Large intestine (tissue), 3 donors: ENCODE measurements around the gene RASSF1. TPM values are rescaled to one million over a fixed set of nuclear protein-coding genes. Genes with fewer than 3 reads are reported as not detected.

Experiments
- DNase-seq, 2 donors: peaks; one replicate each; pipeline versions ENCODE4 v3.0.0 to v3.0.0-alpha.2; 2013
- H3K27ac ChIP-seq: one replicate; pipeline ENCODE4 v1.5.1; 2013; ENCODE audit warnings: low read length
- H3K27me3 ChIP-seq: 2 replicates; pipeline ENCODE4 v1.6.1; 2013; ENCODE audit warnings: low read length; ENCODE audit not compliant: control insufficient read depth, insufficient read depth
- H3K36me3 ChIP-seq: 2 replicates; pipeline ENCODE4 v1.6.1; 2013; ENCODE audit warnings: low read length; ENCODE audit not compliant: control insufficient read depth, insufficient read depth
- H3K4me1 ChIP-seq: one replicate; pipeline ENCODE4 v1.6.1; 2013; ENCODE audit warnings: low read length; ENCODE audit not compliant: control insufficient read depth, insufficient read depth
- H3K4me3 ChIP-seq: one replicate; pipeline ENCODE4 v1.5.1; 2013; ENCODE audit warnings: low read length
- H3K9me3 ChIP-seq: one replicate; pipeline ENCODE4 v1.6.1; 2013; ENCODE audit warnings: mild to moderate bottlenecking, low read depth, low read length, moderate library complexity; ENCODE audit not compliant: control insufficient read depth
- WGBS: methylation state at CpG from one replicate; pipeline ENCODE4 v1.1.5; 2013; ENCODE audit warnings: low lambda C conversion rate; ENCODE audit not compliant: insufficient coverage; 5-methylcytosine and 5-hydroxymethylcytosine counted together
- polyA plus RNA-seq: library from polyadenylated mRNA; unstranded; fragments of 120-200 nt; gene quantifications from one replicate; pipeline ENCODE4 v1.2.1, GENCODE V29; 2013

Gene RASSF1
- polyA plus RNA-seq, 1 donor = 19.5 TPM

DNA sequence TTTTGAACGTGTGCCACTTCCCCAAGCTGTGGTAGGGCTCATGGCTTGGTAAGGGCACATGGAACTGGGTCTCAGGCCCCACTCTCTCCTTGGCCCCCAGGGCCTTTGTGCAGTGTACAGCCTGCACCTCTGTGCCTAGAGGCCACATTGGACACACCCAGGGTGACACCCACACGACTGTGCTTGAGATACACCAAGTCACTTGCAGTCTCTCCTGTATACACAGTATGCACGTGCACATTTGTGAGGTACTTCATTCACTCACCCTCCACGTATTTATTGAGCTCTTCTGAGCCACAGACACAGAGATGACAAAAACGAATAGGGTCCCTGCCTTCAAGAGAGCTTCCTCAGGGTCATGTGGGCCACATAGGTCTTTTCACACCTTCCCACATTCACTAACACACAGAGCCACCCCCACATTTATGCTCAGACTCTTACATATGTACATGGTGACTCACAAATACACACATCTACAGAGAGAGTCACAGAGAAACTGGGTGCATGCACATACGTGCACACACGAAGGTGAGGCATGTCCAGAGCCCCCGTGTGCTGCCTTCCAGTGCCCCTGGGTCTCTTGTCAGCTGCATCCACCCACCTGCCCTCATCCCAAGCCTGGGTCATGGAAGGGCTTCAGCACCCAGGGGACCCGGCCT is 28.5 kb upstream of the RASSF1 start:
- H3K27me3 ChIP-seq = no peaks in the 10 kb centered on the region
- no peak overlapping the region for H3K27ac ChIP-seq
- WGBS = no CpG with 5 or more reads among the region's 9 CpGs
- no peak for DNase-seq
- H3K36me3 ChIP-seq = no peaks in the 10 kb centered on the region
- H3K4me3 ChIP-seq = no peak overlapping the region
- H3K4me1 ChIP-seq = peaks cover 19% of the 10 kb centered on the region
- no peaks in the 10 kb centered on the region for H3K9me3 ChIP-seq

DNA sequence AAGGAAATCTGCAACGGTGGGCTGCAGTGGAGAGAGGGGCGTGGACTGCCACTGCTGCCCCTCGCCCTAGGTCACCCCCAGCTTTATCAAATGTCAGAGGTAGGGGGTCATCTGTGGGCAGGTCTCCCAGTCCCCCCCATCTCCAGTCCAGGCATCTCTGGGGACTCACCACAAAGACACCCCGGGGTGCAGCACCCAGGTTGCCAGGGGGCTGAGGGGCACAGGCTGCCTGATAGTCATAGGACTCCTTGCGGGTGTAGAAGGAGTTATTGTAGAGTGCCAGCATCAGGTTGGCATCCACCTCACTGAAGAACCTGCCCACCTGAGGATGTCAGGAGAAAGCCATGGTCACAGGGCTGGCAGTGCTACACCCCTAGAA is 25.2 kb upstream of the RASSF1 start:
- no peak for DNase-seq
- no CpG with 5 or more reads among the region's 5 CpGs for WGBS
- Histone ChIP-seq H3K27ac (no peak overlapping the region), H3K4me3 (peak overlapping the region; percentile 76), H3K4me1 (peaks cover 11% of the 10 kb centered on the region), H3K36me3 (no peaks in the 10 kb centered on the region), H3K9me3 (no peaks in the 10 kb centered on the region), H3K27me3 (no peaks in the 10 kb centered on the region)

DNA sequence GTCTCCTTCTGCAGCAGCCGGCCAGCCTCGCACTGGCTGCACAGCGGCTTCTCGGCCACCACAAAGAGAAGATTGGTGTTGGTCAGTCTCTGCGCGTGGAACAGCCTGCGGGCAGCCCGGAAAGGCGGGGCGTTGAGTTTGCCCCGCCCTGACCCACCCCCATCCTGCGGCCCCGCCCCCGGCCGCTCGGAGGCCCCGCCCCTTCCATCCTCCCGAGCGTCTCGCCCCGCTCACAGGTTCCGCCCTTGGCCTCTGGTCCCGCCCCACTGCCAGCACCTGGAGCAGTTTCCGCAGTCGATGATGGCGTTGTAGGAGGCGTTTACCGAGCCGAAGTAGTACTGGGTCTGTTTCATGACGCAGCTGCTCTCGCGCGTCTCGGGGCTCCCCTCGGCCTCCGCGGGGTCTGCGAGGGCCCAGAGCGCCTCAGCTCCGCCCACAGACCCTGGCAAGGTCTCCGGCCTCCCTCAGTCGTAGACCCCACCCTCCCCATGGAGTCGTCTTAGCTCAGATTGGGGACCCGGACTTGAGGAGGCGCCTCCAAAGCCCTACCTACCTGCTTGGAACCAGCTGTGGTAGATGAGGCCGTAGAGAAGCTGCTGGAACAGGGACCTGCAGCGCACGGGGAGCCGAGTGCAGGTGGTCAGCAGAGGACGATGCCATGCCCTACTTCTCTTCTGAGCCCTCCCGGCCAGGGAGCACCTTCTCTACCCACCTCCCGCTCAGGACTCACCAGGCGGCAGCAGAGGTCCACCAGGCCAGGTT is 24.6 kb upstream of the RASSF1 start:
- peak; percentile 88 to 92 for DNase-seq
- Histone ChIP-seq H3K9me3 (no peaks in the 10 kb centered on the region), H3K36me3 (no peaks in the 10 kb centered on the region), H3K27me3 (no peaks in the 10 kb centered on the region), H3K27ac (peak overlapping the region; percentile 59), H3K4me1 (peaks cover 11% of the 10 kb centered on the region), H3K4me3 (peak overlapping the region; percentile 76)
- no CpG with 5 or more reads among the region's 53 CpGs for WGBS

DNA sequence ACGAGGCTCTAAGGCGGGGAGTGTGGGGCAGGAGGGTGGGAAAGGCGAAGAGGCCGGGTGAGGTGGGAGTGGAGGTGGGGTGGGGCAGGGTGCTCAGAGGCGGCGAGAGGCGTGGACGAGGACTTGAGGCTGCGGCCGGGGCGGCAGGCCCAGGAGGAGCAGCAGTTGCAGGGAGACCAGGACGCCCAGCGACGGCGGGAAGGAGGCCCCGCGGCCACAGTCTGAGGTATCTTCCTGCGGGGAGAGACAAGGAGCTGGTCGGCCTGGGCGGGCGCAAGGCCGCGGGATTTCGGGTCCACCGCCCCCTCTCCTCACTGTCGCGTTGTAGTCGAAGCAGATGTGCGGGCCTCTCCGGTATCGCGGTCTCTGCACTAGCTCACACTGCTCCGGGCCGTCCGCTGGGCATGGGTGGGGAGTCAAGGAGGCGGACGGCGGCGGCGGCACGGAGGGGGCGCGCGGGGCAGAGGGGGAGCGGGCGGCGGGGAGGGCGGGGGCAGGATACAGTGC is 24.0 kb upstream of the RASSF1 start:
- Histone ChIP-seq H3K27ac (no peak overlapping the region), H3K27me3 (no peaks in the 10 kb centered on the region), H3K4me3 (peak overlapping the region; percentile 76), H3K4me1 (peaks cover 11% of the 10 kb centered on the region), H3K36me3 (no peaks in the 10 kb centered on the region), H3K9me3 (no peaks in the 10 kb centered on the region)
- peak in 1 of 2 donors; percentile 52 for DNase-seq
- WGBS = no CpG with 5 or more reads among the region's 48 CpGs

DNA sequence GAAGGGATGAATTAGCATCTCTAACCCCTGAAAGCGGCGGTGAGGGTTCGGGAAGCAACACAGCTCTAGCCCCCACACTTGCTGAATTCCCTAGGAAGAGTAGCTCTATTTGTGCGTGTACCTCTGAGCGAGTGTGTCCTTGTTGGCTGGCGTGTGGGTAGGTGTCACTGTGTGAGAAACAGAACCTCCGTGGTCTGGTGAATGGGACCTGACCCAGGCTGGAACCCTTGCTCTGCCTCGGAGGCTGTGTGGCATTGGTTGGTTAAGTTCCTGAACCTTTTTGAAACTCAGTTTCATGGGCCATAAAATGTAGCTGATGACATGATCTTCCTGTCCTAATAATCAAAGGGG is 19.1 kb upstream of the RASSF1 start:
- H3K9me3 ChIP-seq = peaks cover 6% of the 10 kb centered on the region
- peaks cover 25% of the 10 kb centered on the region for H3K36me3 ChIP-seq
- no peaks in the 10 kb centered on the region for H3K27me3 ChIP-seq
- peaks cover 36% of the 10 kb centered on the region for H3K4me1 ChIP-seq
- no peak overlapping the region for H3K4me3 ChIP-seq
- DNase-seq = no peak
- WGBS = no CpG with 5 or more reads among the region's 8 CpGs
- H3K27ac ChIP-seq = no peak overlapping the region

DNA sequence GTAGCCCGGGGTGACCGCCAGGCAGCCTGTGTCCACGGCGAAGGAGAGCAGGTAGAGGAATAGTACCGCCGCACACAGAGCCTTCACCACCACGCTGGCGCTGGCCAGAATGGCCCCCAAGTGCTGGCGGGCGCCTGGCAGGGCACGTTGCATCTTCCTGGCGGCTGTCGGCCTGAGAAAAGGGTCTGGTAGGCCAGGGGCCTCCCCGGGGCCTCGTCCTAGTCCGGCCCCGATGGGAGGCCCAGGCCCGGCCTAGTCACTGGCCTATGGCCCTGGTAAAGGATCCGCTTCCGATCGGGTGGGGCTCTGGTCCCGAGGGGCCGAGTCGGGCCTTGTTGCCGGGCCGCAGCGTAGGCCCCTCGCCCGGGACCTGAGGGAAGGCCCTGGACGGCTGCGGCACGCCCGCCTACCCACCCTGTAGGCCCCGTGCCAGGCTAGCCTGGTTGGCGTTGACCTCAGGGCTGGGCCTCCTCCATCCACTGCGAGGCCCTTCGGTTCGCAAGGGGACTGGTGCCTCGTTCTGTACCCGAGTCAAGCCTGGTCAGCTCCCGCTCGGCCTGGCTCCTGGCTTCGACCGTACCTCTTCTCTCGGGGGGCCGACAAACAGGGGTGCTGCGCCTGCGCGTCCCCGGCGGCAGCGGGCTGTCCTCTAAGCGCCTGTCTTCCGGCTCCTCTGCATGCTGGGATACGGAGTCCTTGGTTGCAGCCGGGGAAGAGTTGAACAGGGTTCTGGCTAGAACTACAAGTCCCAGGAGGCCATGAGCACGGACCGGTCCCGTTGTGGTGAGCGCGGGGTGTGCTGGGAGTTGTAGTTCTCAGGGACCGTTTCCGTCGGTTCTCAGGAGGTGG is 18.5 kb upstream of the RASSF1 start, which contains the start of gene TMEM115:
Gene TMEM115, minus strand, starts transcription at position 611 of the 849 bp plus-strand sequence. Its CDS starts 458 bp downstream, at position 153.
- DNase-seq = peak; percentile 98 to 99
- H3K4me1 ChIP-seq = peaks cover 31% of the 10 kb centered on the region
- H3K4me3 ChIP-seq = peak within 1 kb of the TSS; percentile 96
- peaks cover 6% of the 10 kb centered on the region for H3K9me3 ChIP-seq
- WGBS = no CpG with 5 or more reads among the region's 64 CpGs
- H3K27ac ChIP-seq = peak within 1 kb of the TSS; percentile 73
- peaks cover 31% of the 10 kb centered on the region for H3K36me3 ChIP-seq
- no peaks in the 10 kb centered on the region for H3K27me3 ChIP-seq

DNA sequence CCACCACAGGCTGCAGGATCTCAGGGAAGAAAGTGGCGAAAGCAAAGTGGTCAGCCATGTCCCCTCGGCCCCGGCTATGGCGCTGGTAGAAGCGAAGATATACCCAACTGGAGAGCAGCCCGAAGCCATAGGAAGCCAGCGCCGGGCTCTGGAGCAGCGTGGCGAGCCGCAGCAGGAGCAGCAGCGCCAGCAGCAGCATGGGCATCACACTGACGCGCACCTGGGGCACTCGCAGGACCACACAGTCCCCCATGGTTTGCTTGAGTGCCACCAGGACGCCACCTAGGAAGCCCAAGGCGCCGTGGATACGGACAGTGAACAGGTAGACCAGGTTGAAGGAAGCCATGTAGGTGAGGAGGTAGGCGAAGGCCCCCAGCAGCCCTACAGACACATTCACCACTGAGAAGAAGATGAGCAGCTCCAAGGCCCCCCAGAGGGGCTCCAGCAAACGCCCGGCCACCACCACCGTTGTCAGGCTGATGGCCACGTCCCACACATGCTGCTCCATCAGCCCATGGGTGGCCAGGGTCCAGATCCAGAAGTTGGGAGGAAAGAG is 17.8 kb upstream of the RASSF1 start:
- no peaks in the 10 kb centered on the region for H3K27me3 ChIP-seq
- peak overlapping the region; percentile 96 for H3K4me3 ChIP-seq
- H3K27ac ChIP-seq = peak overlapping the region; percentile 73
- H3K9me3 ChIP-seq = peaks cover 6% of the 10 kb centered on the region
- H3K4me1 ChIP-seq = peaks cover 31% of the 10 kb centered on the region
- peaks cover 38% of the 10 kb centered on the region for H3K36me3 ChIP-seq
- no peak for DNase-seq
- no CpG with 5 or more reads among the region's 24 CpGs for WGBS

DNA sequence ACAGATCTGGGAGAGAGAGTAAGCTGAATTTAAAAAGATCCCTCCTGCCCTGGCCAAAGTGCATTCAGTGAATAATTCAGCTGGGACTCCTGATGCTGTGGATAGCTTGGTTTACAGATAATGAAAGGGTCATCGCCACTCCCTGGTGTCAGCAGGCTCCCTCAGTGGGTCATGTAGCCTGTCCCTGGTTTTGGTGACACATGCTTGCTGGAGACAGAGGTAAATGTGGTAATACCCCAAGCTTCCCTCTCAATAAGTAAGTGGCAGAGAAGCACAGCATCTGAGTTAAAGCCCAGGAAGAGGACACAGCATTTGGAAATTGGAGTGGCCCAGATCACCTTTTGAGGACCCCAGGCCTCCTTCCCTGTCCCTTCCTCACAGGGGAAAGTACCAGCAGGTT is 16.8 kb upstream of the RASSF1 start:
- peak overlapping the region; percentile 39 for H3K27ac ChIP-seq

DNA sequence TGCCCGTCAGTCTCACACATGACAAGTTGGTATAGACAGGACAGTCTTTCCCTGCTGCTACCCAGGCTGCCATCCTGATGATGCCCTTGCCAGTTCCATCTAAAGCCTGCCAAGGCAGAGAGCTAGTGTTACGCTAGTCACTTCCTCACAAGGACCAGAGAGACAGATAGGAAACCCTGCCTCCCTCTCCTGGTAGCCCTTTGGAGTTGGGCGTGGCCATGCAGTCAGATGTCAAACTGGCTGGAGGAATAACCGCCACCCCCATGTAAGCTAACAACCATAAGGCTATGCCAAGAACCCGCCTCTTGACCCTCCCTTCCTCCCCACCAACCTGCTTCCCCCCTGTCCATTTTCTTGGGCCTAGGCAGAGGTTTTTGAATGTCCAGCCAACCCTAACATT is 15.9 kb upstream of the RASSF1 start:
- H3K4me3 ChIP-seq = peak overlapping the region; percentile 96
- peaks cover 49% of the 10 kb centered on the region for H3K36me3 ChIP-seq
- H3K27ac ChIP-seq = peak overlapping the region; percentile 39
- peaks cover 35% of the 10 kb centered on the region for H3K4me1 ChIP-seq
- no CpG with 5 or more reads among the region's 5 CpGs for WGBS
- no peaks in the 10 kb centered on the region for H3K27me3 ChIP-seq
- DNase-seq = peak; percentile 78 to 89
- H3K9me3 ChIP-seq = peaks cover 6% of the 10 kb centered on the region

More for the DNA sequence above, 16.8 kb upstream of the RASSF1 start:
- Histone ChIP-seq H3K27me3 (no peaks in the 10 kb centered on the region), H3K4me3 (peak overlapping the region; percentile 96), H3K4me1 (peaks cover 31% of the 10 kb centered on the region), H3K9me3 (peaks cover 6% of the 10 kb centered on the region), H3K36me3 (peaks cover 44% of the 10 kb centered on the region)
- no CpG with 5 or more reads among the region's 1 CpG for WGBS
- no peak for DNase-seq
